Naive B cell (primary cell): ENCODE measurements around the gene PRKG1. TPM values are rescaled to one million over a fixed set of nuclear protein-coding genes. Genes with fewer than 3 reads are reported as not detected.

Experiments
- ATAC-seq, 2 donors: fragments of 150-1000 bp; cut with Tn5 transposase; 2 replicates each; pipeline ENCODE4 v1.10.0; 2021; ENCODE audit warnings: low read depth in 2 of 2, mild to moderate bottlenecking in 2 of 2, moderate library complexity in 2 of 2
- DNase-seq: peaks from one replicate; pipeline ENCODE4 v3.0.0; 2022
- H3K27ac Mint-ChIP-seq, 6 donors: one replicate each; pipeline ENCODE4 v1.8.0; 2020 to 2022; ENCODE audit warnings: mild to moderate bottlenecking in 6 of 6, mixed read lengths in 6 of 6, moderate library complexity in 5 of 6, inconsistent platforms in 2 of 6
- H3K27me3 Mint-ChIP-seq, 3 donors: one replicate each; pipeline ENCODE4 v1.8.0; 2021 to 2022; ENCODE audit warnings: mixed read lengths in 3 of 3, mild to moderate bottlenecking in 1 of 3
- H3K36me3 Mint-ChIP-seq, 2 donors: one replicate each; pipeline ENCODE4 v1.8.0; 2020 to 2022; ENCODE audit warnings: mixed read lengths in 2 of 2, inconsistent platforms in 1 of 2, mild to moderate bottlenecking in 1 of 2
- H3K4me1 Mint-ChIP-seq, 3 donors: one replicate each; pipeline ENCODE4 v1.8.0; 2020 to 2022; ENCODE audit warnings: mixed read lengths in 3 of 3, inconsistent platforms in 1 of 3, mild to moderate bottlenecking in 1 of 3, moderate library complexity in 1 of 3
- H3K4me3 Mint-ChIP-seq, 8 donors: one replicate each; pipeline ENCODE4 v1.8.0; 2020 to 2022; ENCODE audit warnings: mild to moderate bottlenecking in 8 of 8, mixed read lengths in 8 of 8, moderate library complexity in 8 of 8, inconsistent platforms in 2 of 8
- H3K9me3 Mint-ChIP-seq, 7 donors: one replicate each; pipeline ENCODE4 v1.8.0; 2020 to 2022; ENCODE audit warnings: mixed read lengths in 7 of 7, mild to moderate bottlenecking in 5 of 7, inconsistent platforms in 2 of 7, moderate library complexity in 1 of 7
- polyA plus RNA-seq, 6 donors: library from polyadenylated mRNA; unstranded; fragments of 300-500 nt; fragmentation: Illumina TruSeq; gene quantifications; one replicate each; pipeline ENCODE4 v1.2.3, GENCODE V29; 2021; ENCODE audit warnings: low read depth in 6 of 6

Gene PRKG1
- polyA plus RNA-seq, 6 donors from 2014 or later = 0.21 TPM; not detected in 5

DNA sequence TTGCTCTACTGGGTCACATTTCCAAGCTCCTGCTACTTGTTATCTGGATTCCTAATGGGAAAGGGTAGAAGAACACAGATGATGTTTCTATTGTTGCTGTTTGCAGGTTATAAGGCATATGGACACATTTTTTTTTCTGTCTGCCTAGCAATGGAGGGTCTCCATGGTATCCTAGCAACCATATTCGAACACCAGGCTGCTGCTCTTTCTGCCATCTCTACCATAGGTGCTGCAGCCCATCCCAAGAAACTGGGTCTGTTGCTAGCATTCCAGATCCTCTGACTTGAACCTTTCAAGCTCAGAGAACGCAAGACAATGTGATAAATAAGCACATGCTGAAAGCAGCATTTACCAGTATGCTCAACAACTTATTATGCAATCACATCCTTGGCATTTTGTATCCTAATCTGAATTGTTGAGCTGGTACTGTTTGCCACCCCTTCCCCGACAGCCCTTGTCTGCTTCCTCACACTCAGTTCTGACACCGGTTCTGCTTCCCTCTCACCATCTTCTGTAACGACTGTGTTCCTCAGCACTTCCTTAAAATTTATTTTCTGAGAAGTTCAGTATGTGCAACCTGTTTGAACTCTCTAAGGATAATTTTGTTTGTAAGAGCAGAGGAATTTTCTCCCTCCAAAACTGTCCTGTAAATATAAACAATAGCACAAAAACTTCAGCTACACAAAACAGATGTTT, 6.2 kb downstream of the PRKG1 start:
- Mint-ChIP-seq H3K27ac (no peak overlapping the region), H3K4me3 (peak overlapping the region in 1 of 8 donors; percentile 17), H3K4me1 (peaks cover 0 to under 1% (median 0%) of the 10 kb centered on the region in 3 donors), H3K36me3 (no peaks in the 10 kb centered on the region), H3K27me3 (peaks cover 28 to 38% (median 29%) of the 10 kb centered on the region in 3 donors), H3K9me3 (no peaks in the 10 kb centered on the region)
- DNase-seq = no peak
- no peak for ATAC-seq

DNA sequence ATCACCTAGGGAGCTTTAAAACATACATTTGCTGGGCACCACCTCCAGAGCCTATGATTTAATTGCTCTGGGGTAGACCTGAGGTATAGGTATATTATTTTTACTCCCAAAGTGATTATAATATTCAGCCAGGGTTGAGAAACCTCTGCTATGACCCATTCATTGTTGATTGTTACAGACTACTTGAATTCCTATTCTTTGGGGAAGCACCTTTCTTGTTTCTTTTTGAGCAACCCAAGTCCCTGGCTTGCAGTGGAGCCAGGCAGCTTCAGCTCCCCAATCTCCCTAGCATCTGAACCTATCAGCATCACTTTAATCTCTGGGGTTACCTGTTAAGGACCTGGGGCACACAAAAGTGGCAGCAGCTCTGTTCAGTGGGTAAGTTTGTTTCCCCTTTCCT, 8.6 kb downstream of the PRKG1 start:
- Mint-ChIP-seq H3K36me3 (no peaks in the 10 kb centered on the region), H3K9me3 (no peaks in the 10 kb centered on the region), H3K4me3 (no peak overlapping the region), H3K4me1 (no peaks in the 10 kb centered on the region), H3K27ac (no peak overlapping the region), H3K27me3 (peaks cover 15 to 28% (median 17%) of the 10 kb centered on the region in 3 donors)
- no peak for ATAC-seq
- DNase-seq = no peak

DNA sequence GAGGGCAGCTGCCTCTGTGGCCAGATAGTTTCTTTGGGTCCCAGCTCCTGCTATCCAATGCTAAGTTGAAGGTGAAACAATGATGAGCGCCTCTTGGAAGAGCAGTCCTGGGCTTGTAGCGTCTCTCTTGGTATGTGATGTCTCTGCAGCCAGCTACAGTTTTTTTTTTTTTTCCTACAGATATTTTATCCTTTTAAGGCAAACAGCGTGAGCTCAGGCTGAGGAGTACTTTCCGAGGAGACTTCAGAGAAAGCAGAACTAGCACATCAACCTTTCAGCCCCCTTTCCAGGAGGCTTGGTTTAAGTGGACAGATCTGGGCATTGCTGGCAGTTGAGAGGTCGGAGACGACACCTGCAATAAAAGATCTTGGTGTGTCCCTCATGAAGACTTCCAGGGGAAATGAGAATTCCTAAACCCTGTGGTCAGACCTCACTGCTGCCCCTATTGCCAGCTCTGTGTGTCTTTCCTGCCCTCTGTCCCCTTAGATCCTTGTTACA, 9.1 kb downstream of the PRKG1 start:
- ATAC-seq = no peak
- Mint-ChIP-seq H3K4me3 (no peak overlapping the region), H3K9me3 (no peaks in the 10 kb centered on the region), H3K27me3 (peaks cover 15 to 28% (median 17%) of the 10 kb centered on the region in 3 donors), H3K27ac (no peak overlapping the region), H3K36me3 (no peaks in the 10 kb centered on the region), H3K4me1 (no peaks in the 10 kb centered on the region)
- DNase-seq = no peak

DNA sequence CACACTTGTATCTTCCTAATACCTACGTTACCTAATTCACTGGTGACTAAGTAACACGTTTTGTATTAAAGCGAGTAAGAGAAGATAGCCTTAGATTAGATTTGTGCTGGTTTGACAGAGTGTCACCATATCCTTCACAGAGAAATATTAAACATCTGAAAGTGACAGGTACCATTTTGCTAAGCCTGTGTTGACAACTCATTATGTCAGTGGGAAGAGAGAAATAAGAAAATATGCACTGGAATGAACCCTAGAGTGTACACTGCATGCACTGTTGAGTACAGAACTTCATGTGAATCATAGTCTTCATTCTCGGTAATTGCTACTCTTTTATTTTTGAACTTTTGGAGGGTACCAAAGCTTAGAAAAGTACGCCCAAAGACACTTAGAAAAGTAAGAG, 10.9 kb downstream of the PRKG1 start:
- no peaks in the 10 kb centered on the region for H3K4me1 Mint-ChIP-seq
- H3K27me3 Mint-ChIP-seq = peaks cover 7 to 22% (median 9%) of the 10 kb centered on the region in 3 donors
- DNase-seq (no peak), ATAC-seq (no peak)
- H3K27ac Mint-ChIP-seq = no peak overlapping the region
- no peaks in the 10 kb centered on the region for H3K9me3 Mint-ChIP-seq
- no peak overlapping the region for H3K4me3 Mint-ChIP-seq
- H3K36me3 Mint-ChIP-seq = no peaks in the 10 kb centered on the region

DNA sequence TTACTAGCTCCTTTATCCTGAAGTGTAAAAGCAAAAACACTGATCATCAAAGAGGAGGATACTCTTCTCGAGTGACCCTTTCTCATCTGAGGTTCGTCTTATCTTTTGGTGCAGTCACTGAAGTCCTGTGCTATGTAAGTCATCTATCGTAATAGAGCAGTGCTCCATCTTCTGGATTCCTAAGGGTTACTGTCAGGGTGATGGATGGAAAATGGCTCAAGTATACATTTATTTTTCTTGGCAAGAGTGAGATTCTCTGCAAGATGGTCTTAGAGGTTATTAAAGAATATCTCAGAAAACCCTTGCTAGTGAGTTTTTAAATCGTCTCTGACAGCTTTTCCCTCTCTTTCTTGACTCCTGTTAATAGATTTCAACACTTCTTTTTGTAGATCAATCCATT, 12.4 kb downstream of the PRKG1 start:
- DNase-seq = no peak
- Mint-ChIP-seq H3K27ac (no peak overlapping the region), H3K4me3 (no peak overlapping the region), H3K4me1 (no peaks in the 10 kb centered on the region), H3K36me3 (no peaks in the 10 kb centered on the region), H3K9me3 (no peaks in the 10 kb centered on the region), H3K27me3 (peaks cover 0 to 13% (median 0%) of the 10 kb centered on the region in 3 donors)
- ATAC-seq = no peak

DNA sequence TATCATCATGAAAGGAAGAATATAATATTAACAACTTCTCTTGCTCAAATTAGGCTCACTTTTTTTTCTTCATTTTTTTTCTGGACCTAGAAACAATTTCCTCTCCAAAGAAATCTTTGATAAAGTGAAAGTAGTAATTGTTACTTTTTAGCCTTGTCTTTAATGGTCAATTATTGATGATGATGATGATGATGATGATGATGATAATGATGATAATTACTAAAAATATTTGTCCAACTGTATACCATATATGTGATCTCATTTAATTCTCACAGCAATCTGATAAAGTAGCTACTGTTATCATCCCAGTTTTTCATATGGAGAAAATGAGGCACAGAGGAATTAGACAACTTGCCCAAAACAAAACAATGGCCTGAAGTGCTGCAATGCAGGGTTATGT, 12.8 kb downstream of the PRKG1 start:
- Mint-ChIP-seq H3K9me3 (peaks cover 0 to 2% (median 0%) of the 10 kb centered on the region in 7 donors), H3K27ac (no peak overlapping the region), H3K27me3 (peaks cover 0 to 13% (median 0%) of the 10 kb centered on the region in 3 donors), H3K4me3 (no peak overlapping the region), H3K36me3 (no peaks in the 10 kb centered on the region), H3K4me1 (no peaks in the 10 kb centered on the region)
- DNase-seq = no peak
- ATAC-seq = no peak

DNA sequence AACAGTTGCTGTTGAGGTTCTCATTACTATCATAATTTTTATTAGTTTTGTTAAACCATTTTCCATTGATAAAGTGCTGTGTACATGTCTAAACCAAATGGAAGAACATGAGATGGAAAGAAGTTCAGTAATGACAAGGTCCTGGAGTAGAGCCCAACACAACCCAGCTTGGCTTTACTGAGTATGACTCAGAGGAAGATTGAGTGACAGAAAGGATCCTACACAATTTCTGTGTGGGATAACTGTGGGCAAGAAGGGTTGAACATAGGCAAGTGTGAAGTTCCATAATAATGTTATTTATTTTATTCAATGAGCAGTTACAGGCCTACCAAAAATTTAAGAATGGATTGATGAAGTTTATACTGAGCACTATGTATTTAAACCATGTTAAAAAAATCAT, 15.9 kb downstream of the PRKG1 start:
- no peak for DNase-seq
- H3K4me3 Mint-ChIP-seq = no peak overlapping the region
- H3K4me1 Mint-ChIP-seq = no peaks in the 10 kb centered on the region
- ATAC-seq = no peak
- H3K9me3 Mint-ChIP-seq = peaks cover 0 to 2% (median 0%) of the 10 kb centered on the region in 7 donors
- no peak overlapping the region for H3K27ac Mint-ChIP-seq
- H3K36me3 Mint-ChIP-seq = no peaks in the 10 kb centered on the region
- H3K27me3 Mint-ChIP-seq = peaks cover 0 to 11% (median 0%) of the 10 kb centered on the region in 3 donors

DNA sequence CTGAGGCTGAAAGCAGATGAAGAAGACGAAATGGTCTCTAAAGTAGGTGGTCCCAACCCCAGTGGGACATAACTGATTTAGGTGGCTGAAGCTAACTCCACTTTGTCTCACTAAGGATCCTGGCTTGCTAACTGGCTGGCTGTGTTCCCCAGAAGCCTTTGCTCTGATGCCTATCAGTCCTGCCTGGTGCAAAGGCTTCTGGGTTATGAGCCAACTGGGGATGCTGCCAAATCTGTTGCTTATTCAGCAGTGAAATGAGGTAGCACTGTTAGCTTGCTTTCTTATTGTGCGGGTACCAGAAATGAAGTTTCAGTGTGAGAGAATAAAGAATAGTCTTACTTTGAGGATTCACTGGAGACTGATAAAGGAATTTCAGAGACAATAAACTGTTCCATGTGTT, 18.1 kb downstream of the PRKG1 start:
- no peak overlapping the region for H3K4me3 Mint-ChIP-seq
- peaks cover 0 to 7% (median under 1%) of the 10 kb centered on the region in 3 donors for H3K27me3 Mint-ChIP-seq
- H3K4me1 Mint-ChIP-seq = no peaks in the 10 kb centered on the region
- peaks cover 0 to 2% (median 0%) of the 10 kb centered on the region in 7 donors for H3K9me3 Mint-ChIP-seq
- ATAC-seq = no peak
- no peaks in the 10 kb centered on the region for H3K36me3 Mint-ChIP-seq
- DNase-seq = no peak
- H3K27ac Mint-ChIP-seq = no peak overlapping the region

DNA sequence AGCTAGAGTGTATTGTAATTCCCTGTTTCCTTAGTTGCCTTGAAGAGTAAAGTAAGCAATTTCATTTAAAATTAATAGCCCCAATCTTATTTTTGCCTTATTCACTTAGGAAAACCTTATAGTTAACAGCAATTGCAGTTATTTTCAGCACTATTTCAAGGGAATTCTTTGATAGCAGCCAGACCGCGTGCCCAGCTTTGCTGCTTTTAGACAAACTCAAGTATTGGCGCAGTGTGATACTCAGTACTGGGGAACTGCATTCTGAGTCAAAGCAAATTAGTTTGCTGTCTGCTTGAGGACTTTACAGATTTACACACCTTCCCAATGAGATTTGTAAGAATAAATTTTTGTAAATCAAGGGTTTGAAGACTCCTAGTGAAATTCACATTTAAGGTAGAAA, 21.2 kb downstream of the PRKG1 start:
- H3K9me3 Mint-ChIP-seq = peaks cover 0 to 2% (median 0%) of the 10 kb centered on the region in 7 donors
- no peak for ATAC-seq

DNA sequence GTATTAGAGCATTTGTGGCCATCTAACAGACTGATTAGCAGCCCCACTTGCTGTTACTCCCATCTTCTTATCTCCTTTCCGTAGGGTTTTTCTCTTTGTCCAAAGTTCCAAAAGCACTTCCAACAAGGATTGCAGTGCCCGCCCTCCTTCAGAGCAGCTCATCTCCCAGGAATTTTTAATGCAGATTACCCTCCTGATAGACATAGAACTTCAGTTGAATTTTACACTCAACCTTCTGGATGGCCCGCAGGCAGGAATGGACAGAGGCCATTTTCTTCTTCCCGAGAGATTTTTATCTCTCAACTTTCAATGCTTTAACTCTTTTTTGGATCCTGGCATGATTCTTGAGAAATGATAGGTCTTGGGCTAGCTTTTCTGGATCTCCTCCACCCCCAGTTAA, 23.3 kb downstream of the PRKG1 start:
- no peak overlapping the region for H3K27ac Mint-ChIP-seq
- no peaks in the 10 kb centered on the region for H3K9me3 Mint-ChIP-seq
- H3K4me1 Mint-ChIP-seq = no peaks in the 10 kb centered on the region

More for the DNA sequence above, 21.2 kb downstream of the PRKG1 start:
- no peaks in the 10 kb centered on the region for H3K4me1 Mint-ChIP-seq
- peaks cover 4 to 5% (median 4%) of the 10 kb centered on the region in 3 donors for H3K27me3 Mint-ChIP-seq
- H3K36me3 Mint-ChIP-seq = no peaks in the 10 kb centered on the region
- DNase-seq = no peak
- no peak overlapping the region for H3K27ac Mint-ChIP-seq
- H3K4me3 Mint-ChIP-seq = no peak overlapping the region

DNA sequence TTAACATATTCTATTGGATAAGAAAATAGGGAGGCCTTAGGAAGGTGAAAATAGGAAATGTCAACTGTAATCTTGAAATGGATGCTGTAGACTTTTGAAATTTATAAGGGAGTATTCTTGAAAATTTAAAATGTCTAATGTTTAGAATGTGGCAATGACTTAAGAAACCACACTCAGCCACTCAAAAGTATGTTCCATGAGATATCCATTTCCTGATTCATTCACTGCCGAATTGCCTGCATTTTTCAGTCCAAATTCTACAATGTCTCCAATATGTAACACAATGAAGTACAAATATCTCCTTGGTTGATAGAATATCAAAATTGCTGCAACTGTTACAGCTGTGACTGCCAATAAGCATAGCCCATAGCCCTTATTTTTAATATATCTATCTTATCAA, 25.9 kb downstream of the PRKG1 start:
- Mint-ChIP-seq H3K27ac (no peak overlapping the region), H3K27me3 (peaks cover 4 to 12% (median 5%) of the 10 kb centered on the region in 3 donors), H3K36me3 (no peaks in the 10 kb centered on the region), H3K4me1 (no peaks in the 10 kb centered on the region), H3K9me3 (no peaks in the 10 kb centered on the region), H3K4me3 (no peak overlapping the region)
- ATAC-seq = no peak
- no peak for DNase-seq

More for the DNA sequence above, 23.3 kb downstream of the PRKG1 start:
- no peaks in the 10 kb centered on the region for H3K36me3 Mint-ChIP-seq
- DNase-seq (no peak), ATAC-seq (no peak)
- peaks cover 4 to 8% (median 5%) of the 10 kb centered on the region in 3 donors for H3K27me3 Mint-ChIP-seq
- peak overlapping the region in 1 of 8 donors; percentile 45 for H3K4me3 Mint-ChIP-seq

DNA sequence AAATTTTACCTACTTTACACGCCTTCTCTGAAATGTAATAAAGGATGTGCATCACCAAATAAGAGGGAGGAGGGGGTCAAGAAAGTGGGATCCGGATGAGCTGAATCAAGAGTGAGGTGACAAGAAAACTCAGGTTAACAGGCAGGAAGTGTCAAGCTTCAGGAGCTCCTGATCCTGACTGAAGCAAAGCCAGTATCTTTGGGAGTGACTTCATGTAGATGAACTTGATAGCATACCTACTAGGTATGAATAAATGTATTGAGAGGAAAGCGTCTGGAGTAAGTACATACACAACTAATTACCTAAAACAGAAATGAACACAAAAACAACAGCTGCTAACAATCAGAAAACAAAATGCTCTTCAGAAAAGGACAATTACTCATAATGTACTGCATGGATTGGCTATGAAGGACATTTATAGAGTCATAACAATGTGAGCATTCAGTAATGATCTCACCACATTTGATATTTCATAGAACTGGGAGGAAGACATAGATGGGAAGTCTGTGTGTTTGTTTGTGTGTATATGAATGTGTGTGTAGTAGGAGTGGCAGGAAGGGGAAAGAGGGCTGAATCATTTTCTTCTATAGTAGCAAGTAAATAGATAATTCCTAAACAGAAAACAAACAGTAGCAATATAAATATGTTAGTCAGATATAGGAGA, 29.4 kb downstream of the PRKG1 start:
- no peaks in the 10 kb centered on the region for H3K4me1 Mint-ChIP-seq
- ATAC-seq = no peak
- H3K27ac Mint-ChIP-seq = no peak overlapping the region
- H3K9me3 Mint-ChIP-seq = no peaks in the 10 kb centered on the region
- DNase-seq = no peak
- peaks cover 2 to 16% (median 6%) of the 10 kb centered on the region in 3 donors for H3K27me3 Mint-ChIP-seq
- no peaks in the 10 kb centered on the region for H3K36me3 Mint-ChIP-seq
- H3K4me3 Mint-ChIP-seq = no peak overlapping the region

DNA sequence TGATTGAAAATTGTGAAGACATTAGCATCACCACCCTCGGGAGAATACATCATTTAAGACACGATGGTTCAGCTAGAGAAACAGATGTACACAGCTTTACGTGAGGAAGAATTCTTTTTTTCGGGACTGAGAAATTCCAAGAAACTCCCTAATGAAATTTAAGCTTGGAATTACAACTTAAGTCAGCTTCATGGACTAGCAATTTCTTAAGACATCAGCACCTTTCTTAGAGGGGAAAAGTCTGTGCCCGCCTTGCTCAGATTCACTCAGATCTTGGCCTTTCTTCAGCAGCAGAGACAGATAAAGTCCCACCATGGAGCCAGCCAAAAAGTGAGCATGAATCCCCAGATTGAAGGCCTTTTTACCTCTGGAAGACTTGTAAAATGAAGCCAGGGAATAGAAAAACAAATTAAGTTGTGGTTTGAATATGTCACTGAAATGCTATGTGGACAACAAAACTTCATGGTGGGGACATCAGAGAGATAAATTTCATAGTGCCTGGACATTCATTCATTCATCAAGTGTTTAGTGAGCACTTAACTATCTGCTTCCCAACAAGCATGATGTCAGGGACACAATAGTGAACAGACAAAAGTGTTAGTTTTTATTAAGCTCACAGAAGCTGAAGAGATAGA, 32.1 kb downstream of the PRKG1 start:
- no peak for DNase-seq
- no peak for ATAC-seq
- Mint-ChIP-seq H3K9me3 (no peaks in the 10 kb centered on the region), H3K36me3 (no peaks in the 10 kb centered on the region), H3K27me3 (peaks cover 0 to 12% (median 6%) of the 10 kb centered on the region in 3 donors), H3K4me1 (no peaks in the 10 kb centered on the region), H3K27ac (no peak overlapping the region), H3K4me3 (no peak overlapping the region)

DNA sequence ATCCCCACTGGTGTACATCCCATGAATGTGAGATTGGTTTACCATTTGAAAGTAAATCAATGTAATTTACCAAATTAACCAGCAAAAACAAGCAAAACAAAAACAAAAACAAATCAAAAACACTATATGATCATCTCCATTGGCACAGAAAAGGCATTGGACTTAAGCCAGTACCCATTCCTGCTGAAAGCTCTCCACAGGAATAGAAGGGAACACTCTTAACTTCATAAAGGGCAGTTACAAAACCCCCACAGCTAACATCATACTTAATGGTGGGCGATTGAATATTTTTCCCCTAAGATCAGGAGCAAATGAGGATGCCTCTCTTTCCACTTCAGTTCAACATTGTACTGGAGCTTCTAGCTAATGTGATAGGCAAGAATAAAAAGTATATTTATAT, 34.1 kb downstream of the PRKG1 start:
- DNase-seq (no peak), ATAC-seq (no peak)
- H3K4me1 Mint-ChIP-seq = no peaks in the 10 kb centered on the region
- no peak overlapping the region for H3K27ac Mint-ChIP-seq
- no peak overlapping the region for H3K4me3 Mint-ChIP-seq
- no peaks in the 10 kb centered on the region for H3K9me3 Mint-ChIP-seq
- no peaks in the 10 kb centered on the region for H3K36me3 Mint-ChIP-seq
- peaks cover 0 to 8% (median 6%) of the 10 kb centered on the region in 3 donors for H3K27me3 Mint-ChIP-seq
